HG03108 (cell line): ENCODE results near the gene CYB5R3.

Experiments used
- ATAC-seq: cut with Tn5 transposase; IDR thresholded peaks from one replicate; pipeline ENCODE4 v1.9.1; 2021; ENCODE audit warnings: moderate library complexity; ENCODE audit not compliant: unreplicated experiment

Gene CYB5R3

GRCh38 chr22:42646569-42647525 lies 2.3 kb downstream of the CYB5R3 start:
- ATAC-seq, result no peak

- ATAC-seq, result no peak
Observed at GRCh38 chr22:42645938-42646568, 3.1 kb downstream of the CYB5R3 start.

GRCh38 chr22:42645341-42645937 lies 3.8 kb downstream of the CYB5R3 start:
- ATAC-seq, result no peak

GRCh38 chr22:42644422-42645340 lies 4.5 kb downstream of the CYB5R3 start:
- no peak for ATAC-seq

- ATAC-seq, result no peak
Observed at GRCh38 chr22:42643634-42644421, 5.4 kb downstream of the CYB5R3 start.

- no peak for ATAC-seq
Observed at GRCh38 chr22:42642806-42643633, 6.2 kb downstream of the CYB5R3 start.

- no peak for ATAC-seq
Observed at GRCh38 chr22:42641801-42642413, 7.3 kb downstream of the CYB5R3 start.

GRCh38 chr22:42639541-42640241 lies 9.5 kb downstream of the CYB5R3 start:
- no peak for ATAC-seq

- ATAC-seq, result no peak
Observed at GRCh38 chr22:42637555-42637954, 11.6 kb downstream of the CYB5R3 start.

- no peak for ATAC-seq
Observed at GRCh38 chr22:42636506-42636905, 12.7 kb downstream of the CYB5R3 start.

- ATAC-seq, result no peak
Observed at GRCh38 chr22:42635531-42635930, 13.7 kb downstream of the CYB5R3 start.

- ATAC-seq, result no peak
Observed at GRCh38 chr22:42633013-42633412, 16.2 kb downstream of the CYB5R3 start.

- no peak for ATAC-seq
Observed at GRCh38 chr22:42632096-42632495, 17.1 kb downstream of the CYB5R3 start.

GRCh38 chr22:42630901-42631602 lies 18.1 kb downstream of the CYB5R3 start:
- ATAC-seq, result no peak

- no peak for ATAC-seq
Observed at GRCh38 chr22:42630211-42630610, 19.0 kb downstream of the CYB5R3 start.

GRCh38 chr22:42627981-42628380 lies 21.2 kb downstream of the CYB5R3 start:
- no peak for ATAC-seq

- ATAC-seq, result no peak
Observed at GRCh38 chr22:42626951-42627625, 22.1 kb downstream of the CYB5R3 start.
